ENCODE data around the gene RCBTB1.

Gene RCBTB1

GRCh38 chr13:49532593-49532992 is 52.8 kb downstream of the RCBTB1 start:
- peaks cover 4 to 14% of the 10 kb centered on the region in 2 donors for H3K36me3 ChIP-seq (ENCODE audit: control insufficient read depth in 1 of 2, insufficient read depth in 2 of 2, low read length in 2 of 2)
- no peaks in the 10 kb centered on the region for H3K27me3 ChIP-seq (ENCODE audit: low read depth, low read length)
- no peaks in the 10 kb centered on the region for H3K9me3 ChIP-seq (ENCODE audit: control insufficient read depth in 1 of 2, low read length in 2 of 2)
- H3K27ac ChIP-seq (ENCODE audit: low read length), result no peak overlapping the region
- H3K4me1 ChIP-seq (ENCODE audit: control insufficient read depth in 1 of 2, insufficient read depth in 2 of 2, low read length in 2 of 2), result no peaks in the 10 kb centered on the region
- no peak overlapping the region for H3K4me3 ChIP-seq (ENCODE audit: low read depth in 1 of 2, low read length in 2 of 2)

GRCh38 chr13:49530457-49530856 is 54.9 kb downstream of the RCBTB1 start:
- Histone ChIP-seq H3K27me3 (ENCODE audit: low read depth, low read length) (no peaks in the 10 kb centered on the region), H3K4me1 (ENCODE audit: control insufficient read depth in 1 of 2, insufficient read depth in 2 of 2, low read length in 2 of 2) (no peaks in the 10 kb centered on the region), H3K4me3 (ENCODE audit: low read depth in 1 of 2, low read length in 2 of 2) (no peak overlapping the region), H3K27ac (ENCODE audit: low read length) (no peak overlapping the region), H3K36me3 (ENCODE audit: control insufficient read depth in 1 of 2, insufficient read depth in 2 of 2, low read length in 2 of 2) (peaks cover 4 to 19% of the 10 kb centered on the region in 2 donors), H3K9me3 (ENCODE audit: control insufficient read depth in 1 of 2, low read length in 2 of 2) (no peaks in the 10 kb centered on the region)

GRCh38 chr13:49528161-49528560 is 57.2 kb downstream of the RCBTB1 start:
- no peaks in the 10 kb centered on the region for H3K9me3 ChIP-seq (ENCODE audit: control insufficient read depth in 1 of 2, low read length in 2 of 2)
- H3K4me3 ChIP-seq (ENCODE audit: low read depth in 1 of 2, low read length in 2 of 2), result no peak overlapping the region
- no peaks in the 10 kb centered on the region for H3K27me3 ChIP-seq (ENCODE audit: low read depth, low read length)
- H3K4me1 ChIP-seq (ENCODE audit: control insufficient read depth in 1 of 2, insufficient read depth in 2 of 2, low read length in 2 of 2), result no peaks in the 10 kb centered on the region
- peaks cover 0 to 35% of the 10 kb centered on the region in 2 donors for H3K36me3 ChIP-seq (ENCODE audit: control insufficient read depth in 1 of 2, insufficient read depth in 2 of 2, low read length in 2 of 2)
- no peak overlapping the region for H3K27ac ChIP-seq (ENCODE audit: low read length)

- Histone ChIP-seq H3K4me3 (ENCODE audit: low read depth in 1 of 2, low read length in 2 of 2) (no peak overlapping the region), H3K27me3 (ENCODE audit: low read depth, low read length) (no peaks in the 10 kb centered on the region), H3K27ac (ENCODE audit: low read length) (no peak overlapping the region), H3K4me1 (ENCODE audit: control insufficient read depth in 1 of 2, insufficient read depth in 2 of 2, low read length in 2 of 2) (no peaks in the 10 kb centered on the region), H3K9me3 (ENCODE audit: control insufficient read depth in 1 of 2, low read length in 2 of 2) (no peaks in the 10 kb centered on the region), H3K36me3 (ENCODE audit: control insufficient read depth in 1 of 2, insufficient read depth in 2 of 2, low read length in 2 of 2) (peaks cover 0 to 36% of the 10 kb centered on the region in 2 donors)
Measured at GRCh38 chr13:49527123-49527522, 58.2 kb downstream of the RCBTB1 start.

GRCh38 chr13:49524740-49525501 is 60.4 kb downstream of the RCBTB1 start:
- no peaks in the 10 kb centered on the region for H3K9me3 ChIP-seq (ENCODE audit: control insufficient read depth in 1 of 2, low read length in 2 of 2)
- no peaks in the 10 kb centered on the region for H3K27me3 ChIP-seq (ENCODE audit: low read depth, low read length)
- no peak overlapping the region for H3K4me3 ChIP-seq (ENCODE audit: low read depth in 1 of 2, low read length in 2 of 2)
- H3K4me1 ChIP-seq (ENCODE audit: control insufficient read depth in 1 of 2, insufficient read depth in 2 of 2, low read length in 2 of 2), result no peaks in the 10 kb centered on the region
- H3K27ac ChIP-seq (ENCODE audit: low read length), result no peak overlapping the region
- peaks cover 6 to 36% of the 10 kb centered on the region in 2 donors for H3K36me3 ChIP-seq (ENCODE audit: control insufficient read depth in 1 of 2, insufficient read depth in 2 of 2, low read length in 2 of 2)

- H3K9me3 ChIP-seq (ENCODE audit: control insufficient read depth in 1 of 2, low read length in 2 of 2), result no peaks in the 10 kb centered on the region
- no peaks in the 10 kb centered on the region for H3K27me3 ChIP-seq (ENCODE audit: low read depth, low read length)
- no peak overlapping the region for H3K4me3 ChIP-seq (ENCODE audit: low read depth in 1 of 2, low read length in 2 of 2)
- peaks cover 14 to 27% of the 10 kb centered on the region in 2 donors for H3K36me3 ChIP-seq (ENCODE audit: control insufficient read depth in 1 of 2, insufficient read depth in 2 of 2, low read length in 2 of 2)
- no peak overlapping the region for H3K27ac ChIP-seq (ENCODE audit: low read length)
- no peaks in the 10 kb centered on the region for H3K4me1 ChIP-seq (ENCODE audit: control insufficient read depth in 1 of 2, insufficient read depth in 2 of 2, low read length in 2 of 2)
Measured at GRCh38 chr13:49521224-49521623, 64.1 kb downstream of the RCBTB1 start.

- Histone ChIP-seq H3K4me3 (ENCODE audit: low read depth in 1 of 2, low read length in 2 of 2) (no peak overlapping the region), H3K9me3 (ENCODE audit: control insufficient read depth in 1 of 2, low read length in 2 of 2) (no peaks in the 10 kb centered on the region), H3K27ac (ENCODE audit: low read length) (no peak overlapping the region), H3K36me3 (ENCODE audit: control insufficient read depth in 1 of 2, insufficient read depth in 2 of 2, low read length in 2 of 2) (peaks cover 32 to 38% of the 10 kb centered on the region in 2 donors), H3K27me3 (ENCODE audit: low read depth, low read length) (no peaks in the 10 kb centered on the region), H3K4me1 (ENCODE audit: control insufficient read depth in 1 of 2, insufficient read depth in 2 of 2, low read length in 2 of 2) (no peaks in the 10 kb centered on the region)
Measured at GRCh38 chr13:49517461-49517860, 67.9 kb downstream of the RCBTB1 start.

GRCh38 chr13:49516467-49516866 is 68.9 kb downstream of the RCBTB1 start:
- H3K4me3 ChIP-seq (ENCODE audit: low read depth in 1 of 2, low read length in 2 of 2), result no peak overlapping the region
- H3K36me3 ChIP-seq (ENCODE audit: control insufficient read depth in 1 of 2, insufficient read depth in 2 of 2, low read length in 2 of 2), result peaks cover 32 to 37% of the 10 kb centered on the region in 2 donors
- no peaks in the 10 kb centered on the region for H3K4me1 ChIP-seq (ENCODE audit: control insufficient read depth in 1 of 2, insufficient read depth in 2 of 2, low read length in 2 of 2)
- no peaks in the 10 kb centered on the region for H3K9me3 ChIP-seq (ENCODE audit: control insufficient read depth in 1 of 2, low read length in 2 of 2)
- no peaks in the 10 kb centered on the region for H3K27me3 ChIP-seq (ENCODE audit: low read depth, low read length)
- H3K27ac ChIP-seq (ENCODE audit: low read length), result no peak overlapping the region

GRCh38 chr13:49512578-49512977 is 72.8 kb downstream of the RCBTB1 start:
- Histone ChIP-seq H3K9me3 (ENCODE audit: control insufficient read depth in 1 of 2, low read length in 2 of 2) (no peaks in the 10 kb centered on the region), H3K36me3 (ENCODE audit: control insufficient read depth in 1 of 2, insufficient read depth in 2 of 2, low read length in 2 of 2) (peaks cover 25 to 27% of the 10 kb centered on the region in 2 donors)

GRCh38 chr13:49503951-49504350 is 81.4 kb downstream of the RCBTB1 start:
- no peaks in the 10 kb centered on the region for H3K4me1 ChIP-seq (ENCODE audit: control insufficient read depth in 1 of 2, insufficient read depth in 2 of 2, low read length in 2 of 2)
- no peak overlapping the region for H3K4me3 ChIP-seq (ENCODE audit: low read depth in 1 of 2, low read length in 2 of 2)
- no peaks in the 10 kb centered on the region for H3K9me3 ChIP-seq (ENCODE audit: control insufficient read depth in 1 of 2, low read length in 2 of 2)
- H3K27ac ChIP-seq (ENCODE audit: low read length), result no peak overlapping the region
- H3K27me3 ChIP-seq (ENCODE audit: low read depth, low read length), result no peaks in the 10 kb centered on the region
- peaks cover 0 to 8% of the 10 kb centered on the region in 2 donors for H3K36me3 ChIP-seq (ENCODE audit: control insufficient read depth in 1 of 2, insufficient read depth in 2 of 2, low read length in 2 of 2)

More at GRCh38 chr13:49512578-49512977, 72.8 kb downstream of the RCBTB1 start:
- H3K27ac ChIP-seq (ENCODE audit: low read length), result no peak overlapping the region
- no peaks in the 10 kb centered on the region for H3K4me1 ChIP-seq (ENCODE audit: control insufficient read depth in 1 of 2, insufficient read depth in 2 of 2, low read length in 2 of 2)
- no peak overlapping the region for H3K4me3 ChIP-seq (ENCODE audit: low read depth in 1 of 2, low read length in 2 of 2)
- H3K27me3 ChIP-seq (ENCODE audit: low read depth, low read length), result no peaks in the 10 kb centered on the region

- Histone ChIP-seq H3K36me3 (ENCODE audit: control insufficient read depth in 1 of 2, insufficient read depth in 2 of 2, low read length in 2 of 2) (peaks cover 0 to 8% of the 10 kb centered on the region in 2 donors), H3K4me1 (ENCODE audit: control insufficient read depth in 1 of 2, insufficient read depth in 2 of 2, low read length in 2 of 2) (no peaks in the 10 kb centered on the region), H3K9me3 (ENCODE audit: control insufficient read depth in 1 of 2, low read length in 2 of 2) (no peaks in the 10 kb centered on the region), H3K27ac (ENCODE audit: low read length) (no peak overlapping the region), H3K27me3 (ENCODE audit: low read depth, low read length) (no peaks in the 10 kb centered on the region), H3K4me3 (ENCODE audit: low read depth in 1 of 2, low read length in 2 of 2) (no peak overlapping the region)
Measured at GRCh38 chr13:49502954-49503353, 82.4 kb downstream of the RCBTB1 start.
